ENCODE measurements around the gene ZNF770. TPM values are rescaled to one million over a fixed set of nuclear protein-coding genes. Genes with fewer than 3 reads are reported as not detected.

The ZNF770 gene
- total RNA-seq, 2 experiments from 2014 or later, result 62.9 to 65.8 TPM

Other genes with a start within 250 kb of the ZNF770 start
- gene GJD2, start 233.3 kb downstream of the ZNF770 start, total RNA-seq, result not detected
- gene ACTC1, start 192.7 kb downstream of the ZNF770 start, total RNA-seq, result not detected
- gene AQR, start 18.5 kb downstream of the ZNF770 start, total RNA-seq, result 10 to 100 TPM; 38.8 to 39.6 TPM
- not detected for gene NANOGP8, start 97.0 kb upstream of the ZNF770 start, total RNA-seq